ENCODE results near the gene LDHAL6B. TPM values are rescaled to one million over a fixed set of nuclear protein-coding genes. Genes with fewer than 3 reads are reported as not detected.

LDHAL6B gene
- total and polyA plus RNA-seq, 8 donors, result not detected

DNA sequence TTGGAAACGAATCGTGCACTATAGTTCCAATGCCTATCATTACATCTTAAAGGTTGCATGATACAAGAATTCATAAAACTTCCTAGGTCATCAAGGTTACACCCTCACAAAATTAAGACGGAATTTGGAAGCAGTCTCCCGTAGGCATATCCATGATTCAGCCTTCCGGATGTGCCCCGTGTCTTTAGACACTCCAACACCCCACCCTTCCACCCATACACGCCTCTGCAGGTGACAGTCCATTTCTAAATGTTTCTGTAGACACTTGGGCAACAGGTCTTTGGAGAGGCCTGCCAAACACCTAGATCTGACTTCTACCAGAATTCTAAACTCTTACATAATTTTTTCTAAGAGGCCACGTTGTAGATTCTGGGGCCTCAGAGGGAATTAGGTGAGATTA is 49.8 kb downstream of the LDHAL6B start:
- intact Hi-C loops (cut with DNase I; ENCODE audit: low total_unique reads), result no loop called here
- Histone ChIP-seq H3K4me3 (no peak overlapping the region), H3K36me3 (peaks cover 0 to 26% (median 22%) of the 10 kb centered on the region in 4 donors), H3K4me1 (peaks cover 0 to 19% (median 6%) of the 10 kb centered on the region in 4 donors), H3K27me3 (no peaks in the 10 kb centered on the region), H3K9me3 (no peaks in the 10 kb centered on the region), H3K27ac (no peak overlapping the region)
- no peak for TF ChIP-seq POLR2AphosphoS5 (IDR thresholded peaks at IDR 0.05)
- no peak for TF ChIP-seq EP300 (IDR thresholded peaks at IDR 0.05)
- no peak for TF ChIP-seq POLR2A (IDR thresholded peaks at IDR 0.05)
- TF ChIP-seq, protein P1, sequence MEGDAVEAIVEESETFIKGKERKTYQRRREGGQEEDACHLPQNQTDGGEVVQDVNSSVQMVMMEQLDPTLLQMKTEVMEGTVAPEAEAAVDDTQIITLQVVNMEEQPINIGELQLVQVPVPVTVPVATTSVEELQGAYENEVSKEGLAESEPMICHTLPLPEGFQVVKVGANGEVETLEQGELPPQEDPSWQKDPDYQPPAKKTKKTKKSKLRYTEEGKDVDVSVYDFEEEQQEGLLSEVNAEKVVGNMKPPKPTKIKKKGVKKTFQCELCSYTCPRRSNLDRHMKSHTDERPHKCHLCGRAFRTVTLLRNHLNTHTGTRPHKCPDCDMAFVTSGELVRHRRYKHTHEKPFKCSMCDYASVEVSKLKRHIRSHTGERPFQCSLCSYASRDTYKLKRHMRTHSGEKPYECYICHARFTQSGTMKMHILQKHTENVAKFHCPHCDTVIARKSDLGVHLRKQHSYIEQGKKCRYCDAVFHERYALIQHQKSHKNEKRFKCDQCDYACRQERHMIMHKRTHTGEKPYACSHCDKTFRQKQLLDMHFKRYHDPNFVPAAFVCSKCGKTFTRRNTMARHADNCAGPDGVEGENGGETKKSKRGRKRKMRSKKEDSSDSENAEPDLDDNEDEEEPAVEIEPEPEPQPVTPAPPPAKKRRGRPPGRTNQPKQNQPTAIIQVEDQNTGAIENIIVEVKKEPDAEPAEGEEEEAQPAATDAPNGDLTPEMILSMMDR (IDR thresholded peaks at IDR 0.05), result no peak
- DNase-seq, result no peak
- WGBS, 5 donors, result 59 to 79% (median 62%) methylated on average over 8 of the region's 8 CpGs

DNA sequence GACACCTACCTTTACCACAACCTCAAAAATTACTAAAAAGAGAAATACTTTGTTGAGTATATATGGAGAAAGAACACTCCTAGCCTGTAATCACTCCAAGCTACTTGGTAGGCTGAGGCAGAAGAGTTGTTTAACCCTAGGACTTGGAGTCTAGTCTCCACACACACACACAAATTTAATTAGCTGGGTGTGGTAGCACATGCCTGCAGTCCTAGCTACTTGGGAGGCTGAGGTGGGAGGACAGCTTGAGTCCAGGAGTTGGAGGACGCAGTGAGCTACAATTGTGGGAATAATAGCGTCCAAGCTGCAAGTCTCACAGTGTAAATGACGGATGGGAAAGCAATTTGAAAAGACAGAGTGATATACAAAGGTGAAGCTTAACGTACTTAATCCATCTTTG is 50.5 kb downstream of the LDHAL6B start:
- Histone ChIP-seq H3K4me1 (peaks cover 0 to 19% (median 6%) of the 10 kb centered on the region in 4 donors), H3K9me3 (no peaks in the 10 kb centered on the region), H3K27me3 (no peaks in the 10 kb centered on the region), H3K4me3 (no peak overlapping the region), H3K27ac (no peak overlapping the region), H3K36me3 (peaks cover 0 to 30% (median 25%) of the 10 kb centered on the region in 4 donors)
- intact Hi-C loops (cut with DNase I; ENCODE audit: low total_unique reads), result no loop called here
- TF ChIP-seq POLR2A (IDR thresholded peaks at IDR 0.05) (no peak), POLR2AphosphoS5 (IDR thresholded peaks at IDR 0.05) (no peak), EP300 (IDR thresholded peaks at IDR 0.05) (no peak)
- TF ChIP-seq, protein P1 (IDR thresholded peaks at IDR 0.05), result no peak
- 69 to 74% (median 71%) methylated on average over 4 of the region's 4 CpGs for WGBS, 5 donors
- no peak for DNase-seq

Small RNAs within 50 kb of the gene (small RNA-seq; reads per million reads assigned to genes)
- gene MIR2116 (0 to 1.0 (median 0.20) reads per million in 4 donors), gene RNU4-80P (0 reads per million in 4 donors)

Other genes with a start within 250 kb of the LDHAL6B start
- gene RNF111, start 219.2 kb upstream of the LDHAL6B start, total RNA-seq, result 10 to 100 TPM in 4 of 5 donors, 1 to 10 TPM in 1; 8.4 to 37.1 (median 22.8) TPM
- 1 to 10 TPM; 4.3 to 7.2 (median 4.6) TPM for gene RNF111, start 219.2 kb upstream of the LDHAL6B start, polyA plus RNA-seq
- 10 to 100 TPM in 1 of 5 donors, 1 to 10 TPM in 2, not detected in 2; 5.5 to 11.9 (median 7.0) TPM for gene CCNB2, start 101.7 kb upstream of the LDHAL6B start, total RNA-seq
- gene CCNB2, start 101.7 kb upstream of the LDHAL6B start, polyA plus RNA-seq, result 10 to 100 TPM in 1 of 3 donors, 1 to 10 TPM in 2; 3.1 to 12.1 (median 5.4) TPM
- 100 to 1,000 TPM in 2 of 5 donors, 10 to 100 TPM in 3; 33.5 to 380 (median 70.6) TPM for gene MYO1E, start 166.0 kb downstream of the LDHAL6B start, total RNA-seq
- 10 to 100 TPM; 15.1 to 25.0 (median 15.7) TPM for gene MYO1E, start 166.0 kb downstream of the LDHAL6B start, polyA plus RNA-seq
- gene FAM81A, start 231.3 kb downstream of the LDHAL6B start, total RNA-seq, result 1 to 10 TPM in 2 of 5 donors, under 1 TPM in 1, not detected in 2; 0.14 to 5.4 (median 2.2) TPM
- under 1 TPM; 0.31 to 0.93 (median 0.75) TPM for gene FAM81A, start 231.3 kb downstream of the LDHAL6B start, polyA plus RNA-seq

All from stomach (tissue), 9 donors.